Measurements from ENCODE around the gene LRP8. TPM values are rescaled to one million over a fixed set of nuclear protein-coding genes. Genes with fewer than 3 reads are reported as not detected.

LRP8 gene
- total RNA-seq, 1 experiment from 2014 or later, result 69.5 TPM

DNA sequence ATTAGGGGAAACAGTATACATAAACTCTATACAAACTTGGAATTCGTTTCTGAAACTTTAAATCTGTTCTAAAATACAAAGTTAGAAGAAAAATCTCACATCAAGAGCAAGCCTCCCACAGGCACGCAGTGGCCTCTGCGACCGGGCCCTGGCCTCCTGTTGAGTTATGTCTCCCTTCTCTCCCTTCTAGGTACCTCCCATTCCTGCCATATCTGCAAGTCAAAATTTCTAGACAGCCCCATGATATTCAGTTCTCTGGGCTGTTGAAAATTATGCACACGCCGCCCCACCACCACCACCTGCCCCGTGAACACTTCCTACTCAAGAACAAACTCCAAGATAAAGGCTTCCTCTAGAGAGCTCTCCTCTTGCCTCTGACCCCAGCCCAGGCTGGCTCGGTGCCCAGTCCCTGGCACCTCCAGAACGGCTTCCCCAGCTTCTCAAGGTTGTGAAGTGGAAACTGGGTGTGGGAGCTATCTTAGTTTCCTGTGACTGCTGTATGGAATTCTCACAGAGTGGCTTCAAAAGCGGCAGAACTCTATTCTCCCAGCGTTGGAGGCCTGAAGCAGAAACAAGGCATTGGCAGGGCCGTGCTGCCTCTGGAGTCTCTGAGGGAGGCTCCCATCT lies 37.7 kb upstream of the LRP8 start (continued):
- TF ChIP-seq, protein P1, sequence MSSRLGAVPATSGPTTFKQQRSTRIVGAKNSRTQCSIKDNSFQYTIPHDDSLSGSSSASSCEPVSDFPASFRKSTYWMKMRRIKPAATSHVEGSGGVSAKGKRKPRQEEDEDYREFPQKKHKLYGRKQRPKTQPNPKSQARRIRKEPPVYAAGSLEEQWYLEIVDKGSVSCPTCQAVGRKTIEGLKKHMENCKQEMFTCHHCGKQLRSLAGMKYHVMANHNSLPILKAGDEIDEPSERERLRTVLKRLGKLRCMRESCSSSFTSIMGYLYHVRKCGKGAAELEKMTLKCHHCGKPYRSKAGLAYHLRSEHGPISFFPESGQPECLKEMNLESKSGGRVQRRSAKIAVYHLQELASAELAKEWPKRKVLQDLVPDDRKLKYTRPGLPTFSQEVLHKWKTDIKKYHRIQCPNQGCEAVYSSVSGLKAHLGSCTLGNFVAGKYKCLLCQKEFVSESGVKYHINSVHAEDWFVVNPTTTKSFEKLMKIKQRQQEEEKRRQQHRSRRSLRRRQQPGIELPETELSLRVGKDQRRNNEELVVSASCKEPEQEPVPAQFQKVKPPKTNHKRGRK (CRISPR knock-in tag; IDR thresholded peaks at IDR 0.05; ENCODE audit: borderline replicate concordance), result no peak
- TF ChIP-seq ZNF416 (CRISPR knock-in tag; IDR thresholded peaks at IDR 0.05), result no peak
- TF ChIP-seq NFE2L1 (CRISPR knock-in tag; IDR thresholded peaks at IDR 0.05), result no peak
- no peak for TF ChIP-seq MYBL2 (CRISPR knock-in tag; IDR thresholded peaks at IDR 0.05)
- TF ChIP-seq RELA (CRISPR knock-in tag; IDR thresholded peaks at IDR 0.05; ENCODE audit: borderline replicate concordance), result no peak
- no peak for TF ChIP-seq SMAD3 (CRISPR knock-in tag; IDR thresholded peaks at IDR 0.05; ENCODE audit: borderline replicate concordance)

DNA sequence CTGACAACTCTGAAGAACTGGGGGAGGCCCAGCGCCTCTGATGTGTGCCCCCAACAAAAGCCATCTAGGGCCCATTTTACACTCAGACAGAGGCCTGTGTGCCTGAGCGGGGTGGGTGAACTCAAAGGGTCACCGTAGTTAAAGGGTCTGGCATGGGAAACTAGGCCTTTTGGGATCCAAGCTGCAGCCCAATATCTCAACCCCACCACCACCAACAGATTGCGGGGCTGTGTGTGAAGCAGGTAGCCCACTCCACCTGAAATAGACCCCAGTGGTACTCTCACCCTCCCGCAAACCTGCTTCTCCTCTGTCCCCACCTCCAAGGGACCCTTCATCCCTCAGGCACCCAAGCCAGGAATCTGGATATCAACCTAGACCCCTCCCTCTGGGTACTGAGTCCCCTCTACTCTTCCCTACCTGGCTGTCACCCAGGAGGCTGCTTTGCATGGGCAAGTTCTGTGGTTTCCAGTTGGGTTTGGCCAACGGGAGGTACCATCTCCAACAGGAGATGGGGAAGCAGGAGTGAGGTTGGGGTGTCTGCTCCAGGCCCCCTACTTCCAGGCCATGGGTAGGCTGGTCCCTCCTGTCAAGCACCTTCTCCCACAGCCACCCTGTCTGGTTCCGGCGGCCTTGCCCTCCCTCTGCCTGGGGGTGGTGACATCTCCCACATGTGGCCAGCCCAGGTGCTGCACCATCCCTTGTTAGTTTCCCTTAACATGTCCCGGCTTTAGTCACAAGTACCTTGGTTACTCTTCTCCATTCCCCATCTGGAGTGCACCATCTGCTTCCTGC lies 35.2 kb upstream of the LRP8 start:
- peaks cover 61% of the 10 kb centered on the region for H3K27me3 Mint-ChIP-seq (ENCODE audit: low read depth)
- POLR2A ChIA-PET, result no interaction called here
- ATAC-seq, result peak; percentile 87
- no peaks in the 10 kb centered on the region for H3K9me3 Mint-ChIP-seq
- CTCF ChIA-PET, result interaction anchor here (0.5 to 1.3 kb wide), 2 partner anchors 28 to 81 kb away, joined by 3 read pairs; no protein-coding TSS in a partner anchor
- no peaks in the 10 kb centered on the region for H3K36me3 Mint-ChIP-seq
- DNase-seq (ENCODE audit: low spot score), result peak; percentile 40
- no peak overlapping the region for H3K4me3 Mint-ChIP-seq
- no peak overlapping the region for H3K27ac Mint-ChIP-seq
- no peaks in the 10 kb centered on the region for H3K4me1 Mint-ChIP-seq
- TF ChIP-seq FOXP1 (CRISPR knock-in tag; IDR thresholded peaks at IDR 0.05; ENCODE audit: borderline replicate concordance) (no peak), JUN (CRISPR knock-in tag; IDR thresholded peaks at IDR 0.05) (no peak), FOXJ3 (CRISPR knock-in tag; IDR thresholded peaks at IDR 0.05; ENCODE audit: borderline replicate concordance) (no peak), ZBTB21 (CRISPR knock-in tag; IDR thresholded peaks at IDR 0.05; ENCODE audit: borderline replicate concordance) (no peak), GABPB1 (CRISPR knock-in tag; IDR thresholded peaks at IDR 0.05) (no peak), NFATC4 (CRISPR knock-in tag; IDR thresholded peaks at IDR 0.05) (no peak), NR2C2 (CRISPR knock-in tag; IDR thresholded peaks at IDR 0.05) (no peak), ZNF219 (CRISPR knock-in tag; IDR thresholded peaks at IDR 0.05; ENCODE audit: borderline replicate concordance) (no peak), SOX15 (CRISPR knock-in tag; IDR thresholded peaks at IDR 0.05) (no peak), ZNF423 (CRISPR knock-in tag; IDR thresholded peaks at IDR 0.05) (no peak)
- TF ChIP-seq, protein P2, sequence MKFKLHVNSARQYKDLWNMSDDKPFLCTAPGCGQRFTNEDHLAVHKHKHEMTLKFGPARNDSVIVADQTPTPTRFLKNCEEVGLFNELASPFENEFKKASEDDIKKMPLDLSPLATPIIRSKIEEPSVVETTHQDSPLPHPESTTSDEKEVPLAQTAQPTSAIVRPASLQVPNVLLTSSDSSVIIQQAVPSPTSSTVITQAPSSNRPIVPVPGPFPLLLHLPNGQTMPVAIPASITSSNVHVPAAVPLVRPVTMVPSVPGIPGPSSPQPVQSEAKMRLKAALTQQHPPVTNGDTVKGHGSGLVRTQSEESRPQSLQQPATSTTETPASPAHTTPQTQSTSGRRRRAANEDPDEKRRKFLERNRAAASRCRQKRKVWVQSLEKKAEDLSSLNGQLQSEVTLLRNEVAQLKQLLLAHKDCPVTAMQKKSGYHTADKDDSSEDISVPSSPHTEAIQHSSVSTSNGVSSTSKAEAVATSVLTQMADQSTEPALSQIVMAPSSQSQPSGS (CRISPR knock-in tag; IDR thresholded peaks at IDR 0.05; ENCODE audit: borderline replicate concordance, low read depth), result no peak
- TF ChIP-seq, protein P3, sequence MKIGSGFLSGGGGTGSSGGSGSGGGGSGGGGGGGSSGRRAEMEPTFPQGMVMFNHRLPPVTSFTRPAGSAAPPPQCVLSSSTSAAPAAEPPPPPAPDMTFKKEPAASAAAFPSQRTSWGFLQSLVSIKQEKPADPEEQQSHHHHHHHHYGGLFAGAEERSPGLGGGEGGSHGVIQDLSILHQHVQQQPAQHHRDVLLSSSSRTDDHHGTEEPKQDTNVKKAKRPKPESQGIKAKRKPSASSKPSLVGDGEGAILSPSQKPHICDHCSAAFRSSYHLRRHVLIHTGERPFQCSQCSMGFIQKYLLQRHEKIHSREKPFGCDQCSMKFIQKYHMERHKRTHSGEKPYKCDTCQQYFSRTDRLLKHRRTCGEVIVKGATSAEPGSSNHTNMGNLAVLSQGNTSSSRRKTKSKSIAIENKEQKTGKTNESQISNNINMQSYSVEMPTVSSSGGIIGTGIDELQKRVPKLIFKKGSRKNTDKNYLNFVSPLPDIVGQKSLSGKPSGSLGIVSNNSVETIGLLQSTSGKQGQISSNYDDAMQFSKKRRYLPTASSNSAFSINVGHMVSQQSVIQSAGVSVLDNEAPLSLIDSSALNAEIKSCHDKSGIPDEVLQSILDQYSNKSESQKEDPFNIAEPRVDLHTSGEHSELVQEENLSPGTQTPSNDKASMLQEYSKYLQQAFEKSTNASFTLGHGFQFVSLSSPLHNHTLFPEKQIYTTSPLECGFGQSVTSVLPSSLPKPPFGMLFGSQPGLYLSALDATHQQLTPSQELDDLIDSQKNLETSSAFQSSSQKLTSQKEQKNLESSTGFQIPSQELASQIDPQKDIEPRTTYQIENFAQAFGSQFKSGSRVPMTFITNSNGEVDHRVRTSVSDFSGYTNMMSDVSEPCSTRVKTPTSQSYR (CRISPR knock-in tag; IDR thresholded peaks at IDR 0.05), result no peak
- TF ChIP-seq, protein P4, sequence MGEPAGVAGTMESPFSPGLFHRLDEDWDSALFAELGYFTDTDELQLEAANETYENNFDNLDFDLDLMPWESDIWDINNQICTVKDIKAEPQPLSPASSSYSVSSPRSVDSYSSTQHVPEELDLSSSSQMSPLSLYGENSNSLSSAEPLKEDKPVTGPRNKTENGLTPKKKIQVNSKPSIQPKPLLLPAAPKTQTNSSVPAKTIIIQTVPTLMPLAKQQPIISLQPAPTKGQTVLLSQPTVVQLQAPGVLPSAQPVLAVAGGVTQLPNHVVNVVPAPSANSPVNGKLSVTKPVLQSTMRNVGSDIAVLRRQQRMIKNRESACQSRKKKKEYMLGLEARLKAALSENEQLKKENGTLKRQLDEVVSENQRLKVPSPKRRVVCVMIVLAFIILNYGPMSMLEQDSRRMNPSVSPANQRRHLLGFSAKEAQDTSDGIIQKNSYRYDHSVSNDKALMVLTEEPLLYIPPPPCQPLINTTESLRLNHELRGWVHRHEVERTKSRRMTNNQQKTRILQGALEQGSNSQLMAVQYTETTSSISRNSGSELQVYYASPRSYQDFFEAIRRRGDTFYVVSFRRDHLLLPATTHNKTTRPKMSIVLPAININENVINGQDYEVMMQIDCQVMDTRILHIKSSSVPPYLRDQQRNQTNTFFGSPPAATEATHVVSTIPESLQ (CRISPR knock-in tag; IDR thresholded peaks at IDR 0.05), result no peak
- TF ChIP-seq, protein P5, sequence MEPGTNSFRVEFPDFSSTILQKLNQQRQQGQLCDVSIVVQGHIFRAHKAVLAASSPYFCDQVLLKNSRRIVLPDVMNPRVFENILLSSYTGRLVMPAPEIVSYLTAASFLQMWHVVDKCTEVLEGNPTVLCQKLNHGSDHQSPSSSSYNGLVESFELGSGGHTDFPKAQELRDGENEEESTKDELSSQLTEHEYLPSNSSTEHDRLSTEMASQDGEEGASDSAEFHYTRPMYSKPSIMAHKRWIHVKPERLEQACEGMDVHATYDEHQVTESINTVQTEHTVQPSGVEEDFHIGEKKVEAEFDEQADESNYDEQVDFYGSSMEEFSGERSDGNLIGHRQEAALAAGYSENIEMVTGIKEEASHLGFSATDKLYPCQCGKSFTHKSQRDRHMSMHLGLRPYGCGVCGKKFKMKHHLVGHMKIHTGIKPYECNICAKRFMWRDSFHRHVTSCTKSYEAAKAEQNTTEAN (CRISPR knock-in tag; IDR thresholded peaks at IDR 0.05), result no peak
- TF ChIP-seq, protein P6, sequence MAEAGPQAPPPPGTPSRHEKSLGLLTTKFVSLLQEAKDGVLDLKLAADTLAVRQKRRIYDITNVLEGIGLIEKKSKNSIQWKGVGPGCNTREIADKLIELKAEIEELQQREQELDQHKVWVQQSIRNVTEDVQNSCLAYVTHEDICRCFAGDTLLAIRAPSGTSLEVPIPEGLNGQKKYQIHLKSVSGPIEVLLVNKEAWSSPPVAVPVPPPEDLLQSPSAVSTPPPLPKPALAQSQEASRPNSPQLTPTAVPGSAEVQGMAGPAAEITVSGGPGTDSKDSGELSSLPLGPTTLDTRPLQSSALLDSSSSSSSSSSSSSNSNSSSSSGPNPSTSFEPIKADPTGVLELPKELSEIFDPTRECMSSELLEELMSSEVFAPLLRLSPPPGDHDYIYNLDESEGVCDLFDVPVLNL (CRISPR knock-in tag; IDR thresholded peaks at IDR 0.05; ENCODE audit: borderline replicate concordance, low read depth), result no peak
- TF ChIP-seq, protein P7, sequence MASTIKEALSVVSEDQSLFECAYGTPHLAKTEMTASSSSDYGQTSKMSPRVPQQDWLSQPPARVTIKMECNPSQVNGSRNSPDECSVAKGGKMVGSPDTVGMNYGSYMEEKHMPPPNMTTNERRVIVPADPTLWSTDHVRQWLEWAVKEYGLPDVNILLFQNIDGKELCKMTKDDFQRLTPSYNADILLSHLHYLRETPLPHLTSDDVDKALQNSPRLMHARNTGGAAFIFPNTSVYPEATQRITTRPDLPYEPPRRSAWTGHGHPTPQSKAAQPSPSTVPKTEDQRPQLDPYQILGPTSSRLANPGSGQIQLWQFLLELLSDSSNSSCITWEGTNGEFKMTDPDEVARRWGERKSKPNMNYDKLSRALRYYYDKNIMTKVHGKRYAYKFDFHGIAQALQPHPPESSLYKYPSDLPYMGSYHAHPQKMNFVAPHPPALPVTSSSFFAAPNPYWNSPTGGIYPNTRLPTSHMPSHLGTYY (CRISPR knock-in tag; IDR thresholded peaks at IDR 0.05), result no peak
- TF ChIP-seq, protein P8, sequence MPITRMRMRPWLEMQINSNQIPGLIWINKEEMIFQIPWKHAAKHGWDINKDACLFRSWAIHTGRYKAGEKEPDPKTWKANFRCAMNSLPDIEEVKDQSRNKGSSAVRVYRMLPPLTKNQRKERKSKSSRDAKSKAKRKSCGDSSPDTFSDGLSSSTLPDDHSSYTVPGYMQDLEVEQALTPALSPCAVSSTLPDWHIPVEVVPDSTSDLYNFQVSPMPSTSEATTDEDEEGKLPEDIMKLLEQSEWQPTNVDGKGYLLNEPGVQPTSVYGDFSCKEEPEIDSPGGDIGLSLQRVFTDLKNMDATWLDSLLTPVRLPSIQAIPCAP (CRISPR knock-in tag; IDR thresholded peaks at IDR 0.05), result no peak
